ENCODE measurements around the gene CFLAR.
"Not testable (repeated sequence)": the region's sequence is repeated elsewhere in the genome, so short reads cannot be mapped to it uniquely, and the experiment has no call there.

The CFLAR gene

GRCh38 chr2:201182650-201183364 is 66.8 kb downstream of the CFLAR start, which contains the start of gene CASP10:
TSS of gene CASP10 (plus strand) at chr2:201183141. CDS start at chr2:201185778, 2,637 bp downstream.
- DNase-seq (ENCODE audit: low spot score), result peak; percentile 61

- no peak for DNase-seq (ENCODE audit: low spot score)
Measured at GRCh38 chr2:201183365-201183727, 67.4 kb downstream of the CFLAR start.

- DNase-seq (ENCODE audit: low spot score), result not testable (repeated sequence)
Measured at GRCh38 chr2:201183835-201184234, 67.9 kb downstream of the CFLAR start.

GRCh38 chr2:201184248-201184647 is 68.3 kb downstream of the CFLAR start:
- not testable (repeated sequence) for DNase-seq (ENCODE audit: low spot score)

- no peak for DNase-seq (ENCODE audit: low spot score)
Measured at GRCh38 chr2:201185863-201186262, 69.9 kb downstream of the CFLAR start.

- DNase-seq (ENCODE audit: low spot score), result no peak
Measured at GRCh38 chr2:201186982-201187381, 71.0 kb downstream of the CFLAR start.

GRCh38 chr2:201188449-201188848 is 72.5 kb downstream of the CFLAR start:
- DNase-seq (ENCODE audit: low spot score), result no peak

- DNase-seq (ENCODE audit: low spot score), result no peak
Measured at GRCh38 chr2:201191132-201191875, 75.3 kb downstream of the CFLAR start.

GRCh38 chr2:201194097-201194496 is 78.1 kb downstream of the CFLAR start:
- DNase-seq (ENCODE audit: low spot score), result no peak

- no peak for DNase-seq (ENCODE audit: low spot score)
Measured at GRCh38 chr2:201195331-201195730, 79.4 kb downstream of the CFLAR start.

GRCh38 chr2:201196003-201196402 is 80.0 kb downstream of the CFLAR start:
- no peak for DNase-seq (ENCODE audit: low spot score)

GRCh38 chr2:201196803-201197202 is 80.8 kb downstream of the CFLAR start:
- DNase-seq (ENCODE audit: low spot score), result no peak

- DNase-seq (ENCODE audit: low spot score), result no peak
Measured at GRCh38 chr2:201197781-201198180, 81.8 kb downstream of the CFLAR start.

GRCh38 chr2:201199847-201200246 is 83.9 kb downstream of the CFLAR start:
- DNase-seq (ENCODE audit: low spot score), result no peak

- no peak for DNase-seq (ENCODE audit: low spot score)
Measured at GRCh38 chr2:201200345-201200744, 84.4 kb downstream of the CFLAR start.

- DNase-seq (ENCODE audit: low spot score), result no peak
Measured at GRCh38 chr2:201201371-201201770, 85.4 kb downstream of the CFLAR start.

GRCh38 chr2:201203916-201204654 is 88.1 kb downstream of the CFLAR start:
- no peak for DNase-seq (ENCODE audit: low spot score)

- DNase-seq (ENCODE audit: low spot score), result peak; percentile 28
Measured at GRCh38 chr2:201204655-201205514, 88.9 kb downstream of the CFLAR start.

GRCh38 chr2:201205515-201205849 is 89.5 kb downstream of the CFLAR start:
- DNase-seq (ENCODE audit: low spot score), result no peak

GRCh38 chr2:201208563-201209252 is 92.7 kb downstream of the CFLAR start:
- DNase-seq (ENCODE audit: low spot score), result no peak

GRCh38 chr2:201215963-201216362 is 100.0 kb downstream of the CFLAR start:
- DNase-seq (ENCODE audit: low spot score), result no peak

Measured in HuH-7.5 (cell line).